H1 (cell line): ENCODE measurements around the gene OR1E1. TPM values are rescaled to one million over a fixed set of nuclear protein-coding genes. Genes with fewer than 3 reads are reported as not detected.

Experiments
- CTCF ChIA-PET: fragments of 300-600 bp; sonication (Branson Sonifier 250); formaldehyde crosslinking; loops from one replicate; lab custom pipeline; 2021; ENCODE audit not compliant: partially characterized antibody; lab: Charles Lee
- POLR2A ChIA-PET: fragments of 300-600 bp; sonication (Branson Sonifier 250); formaldehyde crosslinking; loops from one replicate; lab custom pipeline; 2021; ENCODE audit warnings: inconsistent platforms; ENCODE audit not compliant: partially characterized antibody; lab: Charles Lee
- DNase-seq, 2 experiments: peaks; one replicate each; pipeline versions ENCODE4 v3.0.0 to v3.0.0-alpha.2; 2010 to 2022; ENCODE audit warnings: low spot score in 2 of 2, low read depth in 1 of 2, mixed read lengths in 1 of 2
- FAIRE-seq: peaks from 2 replicates; lab custom pipeline; 2011; peaks lifted over from hg19 to GRCh38; lab: Jason Lieb, UNC
- H2AFZ ChIP-seq: 2 replicates; pipeline ENCODE4 v1.8.1; 2012; ENCODE audit warnings: low read length, inconsistent platforms
- H2AK5ac ChIP-seq: 2 replicates; pipeline ENCODE4 v1.6.1; 2013; ENCODE audit warnings: low read depth, low read length
- H2BK120ac ChIP-seq: replicated peaks from 2 replicates; pipeline ENCODE3; 2013; ENCODE audit warnings: low read depth, low read length, inconsistent platforms
- H2BK12ac ChIP-seq: 2 replicates; pipeline ENCODE4 v1.6.1; 2013; ENCODE audit warnings: low read depth, low read length
- H2BK15ac ChIP-seq: 2 replicates; pipeline ENCODE4 v1.6.1; 2013; ENCODE audit warnings: low read length
- H2BK20ac ChIP-seq: 2 replicates; pipeline ENCODE4 v1.6.1; 2013; ENCODE audit warnings: low read length
- H2BK5ac ChIP-seq: 2 replicates; pipeline ENCODE4 v1.6.1; 2013; ENCODE audit warnings: low read depth, low read length
- H3K14ac ChIP-seq: 2 replicates; pipeline ENCODE4 v1.6.1; 2013; ENCODE audit warnings: inconsistent platforms; ENCODE audit not compliant: insufficient read length
- H3K18ac ChIP-seq: 2 replicates; pipeline ENCODE4 v1.6.1; 2013; ENCODE audit warnings: low read length; ENCODE audit errors: extremely low read depth
- H3K23ac ChIP-seq: 2 replicates; pipeline ENCODE4 v1.6.1; 2013; ENCODE audit warnings: inconsistent platforms; ENCODE audit not compliant: insufficient read length
- H3K23me2 ChIP-seq: 2 replicates; pipeline ENCODE4 v1.6.1; 2013; ENCODE audit warnings: low read depth, low read length
- H3K27ac ChIP-seq: 2 replicates; pipeline ENCODE4 v1.6.1; 2011; ENCODE audit warnings: low read depth, low read length, inconsistent platforms
- H3K27me3 ChIP-seq, 4 experiments: replicated peaks in 1 of 4; 1 replicate in 1 of 4; 2 replicates in 3 of 4; pipeline versions ENCODE4 v1.6.1 to v1.8.1; 2011 to 2013; ENCODE audit warnings: low read length in 3 of 4, mild to moderate bottlenecking in 3 of 4, inconsistent platforms in 2 of 4, mixed read lengths in 2 of 4, moderate library complexity in 1 of 4; ENCODE audit not compliant: control insufficient read depth in 3 of 4, insufficient read depth in 3 of 4; ENCODE audit errors: extremely low read depth in 1 of 4
- H3K36me3 ChIP-seq, 4 experiments: 2 replicates each; pipeline versions ENCODE4 v1.6.1 to v1.8.1; 2011 to 2013; ENCODE audit warnings: mild to moderate bottlenecking in 4 of 4, low read length in 3 of 4, moderate library complexity in 2 of 4, control low read depth in 1 of 4, inconsistent platforms in 1 of 4; ENCODE audit not compliant: insufficient read depth in 4 of 4, control insufficient read depth in 2 of 4
- H3K4ac ChIP-seq: replicated peaks from 2 replicates; pipeline ENCODE3; 2013; ENCODE audit warnings: low read length, low read depth, mixed read lengths, inconsistent platforms; ENCODE audit not compliant: insufficient read length
- H3K4me1 ChIP-seq, 4 experiments: replicated peaks in 1 of 4; 1 replicate in 1 of 4; 2 replicates in 3 of 4; pipeline versions ENCODE4 v1.6.1 to v1.8.1; 2011 to 2013; ENCODE audit warnings: low read length in 3 of 4, inconsistent platforms in 2 of 4, mixed read lengths in 1 of 4; ENCODE audit not compliant: insufficient read depth in 4 of 4, control insufficient read depth in 3 of 4
- H3K4me2 ChIP-seq, 2 experiments: 2 replicates each; pipeline versions ENCODE4 v1.6.1 to v1.8.1; 2011 to 2013; ENCODE audit warnings: low read depth in 2 of 2, low read length in 2 of 2, control low read depth in 1 of 2, inconsistent platforms in 1 of 2, mild to moderate bottlenecking in 1 of 2; ENCODE audit not compliant: insufficient read depth in 1 of 2
- H3K4me3 ChIP-seq, 4 experiments: fragments of 200-600, 300-600 bp in 1 of 4; sonication (generic), shearing (Covaris generic), sonication (Bioruptor Twin) in 1 of 4; 2 replicates each; pipeline versions ENCODE4 v1.5.1 to v1.8.1; 2011 to 2016; ENCODE audit warnings: low read length in 4 of 4, low read depth in 3 of 4, control low read depth in 2 of 4, inconsistent platforms in 2 of 4, mild to moderate bottlenecking in 2 of 4, mixed read lengths in 1 of 4, moderate library complexity in 1 of 4; ENCODE audit not compliant: insufficient read depth in 2 of 4; ENCODE audit errors: extremely low read depth in 1 of 4
- H3K56ac ChIP-seq: replicated peaks from 2 replicates; pipeline ENCODE3; 2013; ENCODE audit warnings: low read depth, mild to moderate bottlenecking, mixed read lengths, low read length, inconsistent platforms; ENCODE audit not compliant: insufficient read length
- H3K79me1 ChIP-seq: 2 replicates; pipeline ENCODE4 v1.6.1; 2013; ENCODE audit warnings: low read depth, low read length, control low read depth
- H3K79me2 ChIP-seq, 2 experiments: 2 replicates each; pipeline versions ENCODE4 v1.6.1 to v1.8.1; 2012 to 2013; ENCODE audit warnings: low read length in 2 of 2, mild to moderate bottlenecking in 2 of 2, inconsistent platforms in 1 of 2; ENCODE audit not compliant: insufficient read depth in 2 of 2, control insufficient read depth in 1 of 2
- H3K9ac ChIP-seq, 4 experiments: replicated peaks in 1 of 4; 1 replicate in 1 of 4; 2 replicates in 3 of 4; pipeline versions ENCODE4 v1.6.1 to v1.8.1; 2011 to 2013; ENCODE audit warnings: low read depth in 3 of 4, low read length in 3 of 4, control low read depth in 2 of 4, mild to moderate bottlenecking in 2 of 4, moderate library complexity in 2 of 4, inconsistent platforms in 1 of 4; ENCODE audit errors: extremely low read depth in 1 of 4
- H3K9me3 ChIP-seq, 2 experiments: 2 replicates each; pipeline versions ENCODE4 v1.6.1 to v1.8.1; 2012 to 2013; ENCODE audit warnings: mild to moderate bottlenecking in 2 of 2, moderate library complexity in 2 of 2, control low read depth in 1 of 2, inconsistent platforms in 1 of 2, low read depth in 1 of 2, low read length in 1 of 2, mixed read lengths in 1 of 2; ENCODE audit not compliant: insufficient read depth in 2 of 2
- H4K20me1 ChIP-seq, 2 experiments: replicated peaks in 1 of 2; 2 replicates each; pipeline versions ENCODE3 to v1.8.1; 2011 to 2013; ENCODE audit warnings: inconsistent platforms in 2 of 2, low read length in 2 of 2, mild to moderate bottlenecking in 1 of 2; ENCODE audit not compliant: insufficient read depth in 2 of 2, control insufficient read depth in 1 of 2
- H4K5ac ChIP-seq: 2 replicates; pipeline ENCODE4 v1.6.1; 2013; ENCODE audit warnings: low read length, low read depth, mixed read lengths, inconsistent platforms; ENCODE audit not compliant: insufficient read length
- H4K8ac ChIP-seq: 2 replicates; pipeline ENCODE4 v1.8.0; 2013; ENCODE audit warnings: mild to moderate bottlenecking, moderate library complexity, low read length, inconsistent platforms; ENCODE audit not compliant: insufficient read depth; ENCODE audit errors: extremely low read depth
- H4K91ac ChIP-seq: replicated peaks from 2 replicates; pipeline ENCODE3; 2013; ENCODE audit warnings: low read length, mixed read lengths, inconsistent platforms; ENCODE audit not compliant: insufficient read length
- CEBPB ChIP-seq: IDR thresholded peaks from 2 replicates; pipeline ENCODE4 v1.6.1; 2012; ENCODE audit warnings: low read depth, low read length
- KDM1A ChIP-seq: fragments of 200-600, 300-600 bp; sonication (generic); IDR thresholded peaks from 2 replicates; pipeline ENCODE4 v1.7.1; 2016; ENCODE audit warnings: mild to moderate bottlenecking, low read length, borderline replicate concordance
- TBP ChIP-seq: IDR thresholded peaks from 2 replicates; pipeline ENCODE4 v1.6.1; 2011; ENCODE audit warnings: low read depth, low read length, improper control_type of control experiment
- USF2 ChIP-seq: IDR thresholded peaks from 2 replicates; pipeline ENCODE4 v1.6.1; 2011; ENCODE audit warnings: low read length, improper control_type of control experiment
- WGBS, 2 experiments: shearing (Covaris generic) in 1 of 2; methylation state at CpG; one replicate each; pipeline versions ENCODE4 v1.1.6 to v1.1.7; 2013 to 2015; ENCODE audit warnings: low lambda C conversion rate in 2 of 2, mixed read lengths in 2 of 2, inconsistent platforms in 1 of 2, low coverage in 1 of 2, missing lambda C conversion rate in 1 of 2; ENCODE audit not compliant: insufficient replicate concordance in 2 of 2, insufficient coverage in 1 of 2, insufficient read length in 1 of 2; ENCODE audit errors: extremely low coverage in 1 of 2, missing lambda C conversion rate in 1 of 2; 5-methylcytosine and 5-hydroxymethylcytosine counted together
- polyA plus RNA-seq, 7 experiments: library from polyadenylated mRNA; depleted of rRNA in 3 of 7; stranded (reverse) in 5 of 7; unstranded in 2 of 7; fragments of >200 nt in 5 of 7; fragments of 200-250 nt in 2 of 7; gene quantifications; 1 replicate in 5 of 7; 2 replicates in 1 of 7; 4 replicates in 1 of 7; pipeline versions ENCODE4 v1.2.1 to v1.2.3, GENCODE V29; 2011 to 2013; ENCODE audit warnings: missing spikeins in 2 of 7, mixed read lengths in 2 of 7
- total RNA-seq: library from RNA; stranded (reverse); fragmentation: NEBNext Ultra II Directional; extraction: Animal tissue kit (Norgen Biotek cat#: 25700); gene quantifications from 2 replicates; pipeline ENCODE4 v1.2.1, GENCODE V29; 2021

The OR1E1 gene
- total and polyA plus RNA-seq, 2 of the 8 experiments (the other 6 are each of a cell fraction or from before 2014, with no cell fraction given), result not detected

- WGBS, 2 experiments, result 69% methylated on average over 2 of the region's 2 CpGs; no CpG with 5 or more reads in 1 of the 2 experiments
- TF ChIP-seq TBP, result no peak
- no peak for TF ChIP-seq KDM1A
- TF ChIP-seq CEBPB, result no peak
- TF ChIP-seq USF2, result no peak
These were observed 42.2 kb upstream of the OR1E1 start for GRCh38 chr17:3440451-3440850.

More at GRCh38 chr17:3440451-3440850, 42.2 kb upstream of the OR1E1 start:
- H3K4ac ChIP-seq, result no peak overlapping the region
- no peak overlapping the region for H3K4me2 ChIP-seq
- no peaks in the 10 kb centered on the region for H3K36me3 ChIP-seq
- no peak overlapping the region for H2BK120ac ChIP-seq
- no peaks in the 10 kb centered on the region for H3K27me3 ChIP-seq
- H3K9me3 ChIP-seq, result no peaks in the 10 kb centered on the region
- H3K27ac ChIP-seq, result no peak overlapping the region
- no peak overlapping the region for H3K23ac ChIP-seq
- H3K9ac ChIP-seq, result no peak overlapping the region
- H2AK5ac ChIP-seq, result no peak overlapping the region
- FAIRE-seq (no peak), DNase-seq (no peak)
- no peaks in the 10 kb centered on the region; the same call in 1 of the 2 replicates for H3K23me2 ChIP-seq
- no peak overlapping the region for H3K18ac ChIP-seq
- H2BK12ac ChIP-seq, result no peak overlapping the region
- no peak overlapping the region for H3K4me3 ChIP-seq
- H2BK20ac ChIP-seq, result no peak overlapping the region
- no peak overlapping the region for H4K91ac ChIP-seq
- H3K56ac ChIP-seq, result no peak overlapping the region
- no peaks in the 10 kb centered on the region for H3K79me1 ChIP-seq
- H2BK5ac ChIP-seq, result no peak overlapping the region
- H4K20me1 ChIP-seq, result no peaks in the 10 kb centered on the region
- H4K8ac ChIP-seq, result no peak overlapping the region
- peak overlapping the region; percentile 63; the same call in 1 of the 2 replicates for H2AFZ ChIP-seq
- H2BK15ac ChIP-seq, result no peak overlapping the region
- peaks cover 0 to 3% (median 1%) of the 10 kb centered on the region in 4 experiments; a peak in 2 of 7 replicates for H3K4me1 ChIP-seq
- no peaks in the 10 kb centered on the region for H3K79me2 ChIP-seq
- H4K5ac ChIP-seq, result no peak overlapping the region
- ChIA-PET POLR2A (no interaction called here), CTCF (no interaction called here)
- no peak overlapping the region for H3K14ac ChIP-seq
